ENCODE measurements around the gene TOP2B. TPM values are rescaled to one million over a fixed set of nuclear protein-coding genes. Genes with fewer than 3 reads are reported as not detected.

Gene TOP2B
- total RNA-seq, 1 donor from 2014 or later = 147 TPM

DNA sequence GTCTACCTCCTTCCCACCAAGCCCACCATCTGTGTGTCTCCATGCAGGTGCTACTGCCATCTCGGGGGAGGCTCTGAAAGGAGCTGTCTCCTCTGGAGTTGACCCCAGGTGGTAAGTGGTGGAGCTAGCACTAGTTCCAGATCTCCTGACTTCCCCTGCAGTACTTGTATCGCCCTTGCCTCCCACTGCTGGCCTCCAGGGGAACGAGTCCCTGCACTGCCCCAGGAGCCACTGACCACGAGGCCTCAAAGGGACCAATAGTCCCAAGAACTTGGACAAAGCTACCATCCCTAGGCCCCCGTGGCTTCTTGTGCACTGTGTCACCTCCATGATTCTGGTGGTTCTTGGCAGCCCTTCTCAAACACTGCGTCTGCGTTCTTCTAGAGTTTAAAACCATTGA, 98.9 kb downstream of the TOP2B start:
- Mint-ChIP-seq H3K36me3 (ENCODE audit: low read depth) (no peaks in the 10 kb centered on the region), H3K4me1 (no peaks in the 10 kb centered on the region), H3K27ac (no peak overlapping the region), H3K4me3 (no peak overlapping the region), H3K27me3 (peaks cover 4% of the 10 kb centered on the region), H3K9me3 (no peaks in the 10 kb centered on the region)
- intact Hi-C loops (cut with micrococcal nuclease) = no loop called here
- no peak for DNase-seq

GRCh38 chr3:25564075-25564474, 100.6 kb downstream of the TOP2B start:
- H3K4me3 Mint-ChIP-seq = no peak overlapping the region
- no peaks in the 10 kb centered on the region for H3K4me1 Mint-ChIP-seq
- no peak for DNase-seq
- H3K27me3 Mint-ChIP-seq = peaks cover 4% of the 10 kb centered on the region
- no peak overlapping the region for H3K27ac Mint-ChIP-seq
- no peaks in the 10 kb centered on the region for H3K36me3 Mint-ChIP-seq (ENCODE audit: low read depth)
- no peaks in the 10 kb centered on the region for H3K9me3 Mint-ChIP-seq
- intact Hi-C loops (cut with micrococcal nuclease) = no loop called here

DNA sequence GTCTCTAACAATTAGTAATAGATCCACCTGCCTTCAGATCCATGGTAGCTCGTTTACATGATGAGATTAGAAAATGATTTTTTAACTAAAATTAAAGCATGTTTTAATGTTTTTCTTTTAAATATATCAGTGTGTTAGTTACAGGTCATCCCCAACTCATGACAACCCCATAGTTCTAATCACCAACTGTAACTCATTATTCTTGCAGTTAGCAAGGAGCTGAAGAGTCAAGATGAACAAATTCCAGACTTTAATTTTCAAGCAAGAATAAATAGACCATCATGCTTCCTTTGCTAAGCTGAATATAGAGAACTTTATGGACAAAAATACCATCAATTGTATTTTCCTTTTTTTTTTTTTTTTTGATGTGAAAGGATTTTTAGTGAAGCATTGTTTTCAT, 101.1 kb downstream of the TOP2B start:
- Mint-ChIP-seq H3K27me3 (peaks cover 4% of the 10 kb centered on the region), H3K36me3 (ENCODE audit: low read depth) (no peaks in the 10 kb centered on the region), H3K4me1 (no peaks in the 10 kb centered on the region), H3K27ac (no peak overlapping the region), H3K9me3 (no peaks in the 10 kb centered on the region), H3K4me3 (no peak overlapping the region)
- intact Hi-C loops (cut with micrococcal nuclease) = no loop called here
- no peak for DNase-seq

DNA sequence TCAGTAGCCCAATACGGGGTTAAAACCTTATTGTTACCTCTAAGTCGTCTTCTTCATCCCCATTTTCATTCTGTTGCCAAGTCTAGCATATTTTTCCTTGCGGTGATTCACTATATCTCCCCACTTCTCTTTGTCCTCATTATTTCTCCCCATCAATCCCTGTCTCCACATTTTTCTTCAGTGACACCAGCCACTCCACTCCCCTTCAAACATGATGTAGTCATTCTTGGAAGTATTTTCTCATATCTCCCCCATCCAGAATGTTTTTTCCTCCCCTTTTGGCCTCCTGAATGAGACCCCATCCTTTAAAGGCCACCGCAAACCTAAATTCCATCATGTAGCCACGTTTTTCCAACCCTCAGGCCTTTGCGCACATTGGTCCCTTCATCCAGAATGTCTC, 105.9 kb downstream of the TOP2B start:
- Mint-ChIP-seq H3K27ac (no peak overlapping the region), H3K4me1 (no peaks in the 10 kb centered on the region), H3K9me3 (no peaks in the 10 kb centered on the region), H3K27me3 (peaks cover 4% of the 10 kb centered on the region), H3K4me3 (no peak overlapping the region), H3K36me3 (ENCODE audit: low read depth) (no peaks in the 10 kb centered on the region)
- DNase-seq = no peak
- intact Hi-C loops (cut with micrococcal nuclease) = no loop called here

DNA sequence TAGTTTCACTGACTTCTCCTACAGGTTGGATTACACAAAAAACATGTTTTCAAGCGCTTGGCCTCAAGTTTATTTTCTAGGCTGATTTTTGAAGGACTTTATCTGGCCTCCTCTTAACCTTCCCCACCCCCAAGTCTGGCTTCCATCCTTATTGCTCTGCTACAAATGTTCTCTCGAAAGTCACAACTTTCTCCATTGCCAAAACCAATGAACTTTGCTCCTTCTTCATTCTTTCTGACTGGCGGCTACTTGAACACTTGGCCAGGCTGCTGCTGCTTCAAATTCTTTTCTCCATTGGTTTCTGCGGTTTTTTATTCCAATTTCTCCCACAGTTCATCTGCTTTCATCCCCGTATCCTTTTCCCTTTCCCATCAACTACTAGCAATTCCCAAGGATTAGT, 106.6 kb downstream of the TOP2B start:
- Mint-ChIP-seq H3K27me3 (peaks cover under 1% of the 10 kb centered on the region), H3K4me3 (no peak overlapping the region), H3K9me3 (no peaks in the 10 kb centered on the region), H3K27ac (no peak overlapping the region), H3K4me1 (no peaks in the 10 kb centered on the region), H3K36me3 (ENCODE audit: low read depth) (no peaks in the 10 kb centered on the region)
- intact Hi-C loops (cut with micrococcal nuclease) = no loop called here
- no peak for DNase-seq

DNA sequence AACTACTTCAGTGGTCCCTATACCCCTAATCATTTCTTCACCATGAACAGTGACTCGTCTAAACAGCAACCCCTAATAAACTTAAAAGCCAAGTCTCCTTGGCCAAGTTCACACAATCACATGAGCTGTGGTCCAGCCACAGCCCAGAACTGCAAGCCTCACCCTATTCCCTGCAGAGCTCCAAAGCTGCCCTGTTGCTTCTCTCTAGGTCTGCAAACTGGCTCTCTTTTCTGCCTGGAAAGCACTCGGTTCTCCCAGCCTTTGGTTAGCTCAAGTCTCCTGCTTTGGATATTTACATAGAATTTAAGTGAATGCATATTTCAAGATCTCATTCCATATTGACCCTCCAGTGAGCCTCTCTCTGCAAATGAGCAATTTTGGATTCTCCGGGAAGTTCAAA, 107.0 kb downstream of the TOP2B start:
- H3K27me3 Mint-ChIP-seq = no peaks in the 10 kb centered on the region
- DNase-seq = no peak
- no peaks in the 10 kb centered on the region for H3K4me1 Mint-ChIP-seq
- no peaks in the 10 kb centered on the region for H3K9me3 Mint-ChIP-seq
- no peak overlapping the region for H3K27ac Mint-ChIP-seq
- H3K36me3 Mint-ChIP-seq (ENCODE audit: low read depth) = no peaks in the 10 kb centered on the region
- H3K4me3 Mint-ChIP-seq = no peak overlapping the region
- intact Hi-C loops (cut with micrococcal nuclease) = no loop called here

DNA sequence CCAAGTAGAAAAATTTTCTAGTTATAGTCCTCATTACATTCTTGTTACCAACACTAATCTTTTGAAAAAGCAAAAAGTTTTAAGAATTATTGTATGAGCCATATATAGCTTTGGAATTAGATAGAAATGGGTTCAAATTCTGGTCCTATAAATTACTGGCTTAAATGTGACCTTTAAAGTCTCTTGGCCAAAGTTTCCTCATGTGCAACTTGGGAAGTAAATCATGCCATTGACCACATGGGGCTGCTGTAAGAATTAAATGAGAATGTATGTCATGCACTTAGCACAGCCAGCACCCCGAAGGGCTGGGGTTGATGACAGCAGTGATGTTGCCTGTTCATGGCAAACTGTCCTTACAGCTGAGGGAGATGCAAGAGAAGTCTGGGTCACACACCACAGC, 108.3 kb downstream of the TOP2B start:
- H3K4me1 Mint-ChIP-seq = no peaks in the 10 kb centered on the region
- no peaks in the 10 kb centered on the region for H3K27me3 Mint-ChIP-seq
- H3K27ac Mint-ChIP-seq = no peak overlapping the region
- H3K9me3 Mint-ChIP-seq = no peaks in the 10 kb centered on the region
- H3K4me3 Mint-ChIP-seq = no peak overlapping the region
- intact Hi-C loops (cut with micrococcal nuclease) = no loop called here
- DNase-seq = no peak
- H3K36me3 Mint-ChIP-seq (ENCODE audit: low read depth) = no peaks in the 10 kb centered on the region

DNA sequence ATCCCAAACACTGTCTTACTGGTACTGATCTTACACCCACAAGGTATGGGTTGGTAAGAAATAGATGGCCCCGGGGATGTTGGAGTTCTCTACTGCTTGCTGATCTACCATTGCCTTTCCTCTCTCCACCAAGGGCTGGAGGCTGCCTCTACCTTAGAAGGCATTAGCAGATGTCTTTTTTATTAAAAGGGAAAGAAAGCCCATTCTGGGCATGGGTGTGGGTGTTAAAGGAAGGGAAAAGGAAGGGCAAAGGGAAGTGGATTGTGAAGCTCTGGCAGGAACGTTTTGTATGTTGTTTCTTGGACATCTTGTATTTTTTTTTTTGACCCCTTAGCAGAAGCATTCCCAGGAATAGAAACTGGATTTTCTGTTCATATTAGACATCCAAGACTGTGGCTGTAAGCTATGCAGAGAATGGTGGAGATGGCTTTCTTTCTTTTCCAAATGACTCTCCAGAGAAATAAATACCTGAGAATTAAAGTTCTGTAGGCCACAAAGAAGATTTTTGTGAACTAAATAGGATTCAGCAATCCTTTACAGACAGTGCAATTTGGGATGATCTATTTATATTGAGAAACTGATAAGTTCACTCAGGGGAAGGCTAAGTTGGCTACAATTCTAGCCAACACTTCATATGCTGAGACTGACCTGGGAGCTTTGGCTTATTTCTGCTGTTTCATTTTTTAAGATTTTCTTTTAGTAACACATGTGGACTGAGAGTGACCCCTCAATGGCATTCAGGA, 108.8 kb downstream of the TOP2B start:
- H3K27me3 Mint-ChIP-seq = no peaks in the 10 kb centered on the region
- H3K27ac Mint-ChIP-seq = no peak overlapping the region
- intact Hi-C loops (cut with micrococcal nuclease) = no loop called here
- no peak for DNase-seq
- H3K9me3 Mint-ChIP-seq = no peaks in the 10 kb centered on the region
- H3K4me1 Mint-ChIP-seq = no peaks in the 10 kb centered on the region
- H3K4me3 Mint-ChIP-seq = no peak overlapping the region
- H3K36me3 Mint-ChIP-seq (ENCODE audit: low read depth) = no peaks in the 10 kb centered on the region

DNA sequence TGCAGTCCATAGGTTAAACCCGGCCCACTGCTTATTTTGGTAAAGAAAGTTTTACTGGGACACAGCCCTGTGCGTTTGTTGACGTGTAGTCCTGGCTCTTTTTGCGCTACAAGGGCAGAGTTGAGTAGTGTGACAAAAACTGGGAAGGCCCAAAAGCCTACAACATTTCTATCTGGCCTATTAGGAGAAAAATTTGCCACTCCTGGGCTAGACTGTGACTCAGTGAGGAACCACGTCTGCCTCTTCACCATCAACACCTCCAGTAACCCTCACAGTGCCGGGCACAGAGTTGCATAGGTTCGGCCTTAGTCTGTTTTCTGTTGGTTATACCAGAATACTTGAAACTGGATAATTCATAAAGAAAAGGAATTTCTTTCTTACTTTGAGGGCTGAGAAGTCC, 110.3 kb downstream of the TOP2B start:
- intact Hi-C loops (cut with micrococcal nuclease) = no loop called here
- Mint-ChIP-seq H3K27me3 (no peaks in the 10 kb centered on the region), H3K4me1 (no peaks in the 10 kb centered on the region)

GRCh38 chr3:25552251-25552650, 112.5 kb downstream of the TOP2B start:
- H3K9me3 Mint-ChIP-seq = no peaks in the 10 kb centered on the region
- H3K36me3 Mint-ChIP-seq (ENCODE audit: low read depth) = no peaks in the 10 kb centered on the region
- H3K27ac Mint-ChIP-seq = no peak overlapping the region
- no peak for DNase-seq
- no peak overlapping the region for H3K4me3 Mint-ChIP-seq
- intact Hi-C loops (cut with micrococcal nuclease) = no loop called here
- no peaks in the 10 kb centered on the region for H3K4me1 Mint-ChIP-seq
- peaks cover 2% of the 10 kb centered on the region for H3K27me3 Mint-ChIP-seq

More for the DNA sequence above, 110.3 kb downstream of the TOP2B start:
- Mint-ChIP-seq H3K4me3 (no peak overlapping the region), H3K36me3 (ENCODE audit: low read depth) (no peaks in the 10 kb centered on the region), H3K9me3 (no peaks in the 10 kb centered on the region), H3K27ac (no peak overlapping the region)
- no peak for DNase-seq

- H3K36me3 Mint-ChIP-seq (ENCODE audit: low read depth) = no peaks in the 10 kb centered on the region
These were observed 115.9 kb downstream of the TOP2B start for GRCh38 chr3:25548836-25549235.

DNA sequence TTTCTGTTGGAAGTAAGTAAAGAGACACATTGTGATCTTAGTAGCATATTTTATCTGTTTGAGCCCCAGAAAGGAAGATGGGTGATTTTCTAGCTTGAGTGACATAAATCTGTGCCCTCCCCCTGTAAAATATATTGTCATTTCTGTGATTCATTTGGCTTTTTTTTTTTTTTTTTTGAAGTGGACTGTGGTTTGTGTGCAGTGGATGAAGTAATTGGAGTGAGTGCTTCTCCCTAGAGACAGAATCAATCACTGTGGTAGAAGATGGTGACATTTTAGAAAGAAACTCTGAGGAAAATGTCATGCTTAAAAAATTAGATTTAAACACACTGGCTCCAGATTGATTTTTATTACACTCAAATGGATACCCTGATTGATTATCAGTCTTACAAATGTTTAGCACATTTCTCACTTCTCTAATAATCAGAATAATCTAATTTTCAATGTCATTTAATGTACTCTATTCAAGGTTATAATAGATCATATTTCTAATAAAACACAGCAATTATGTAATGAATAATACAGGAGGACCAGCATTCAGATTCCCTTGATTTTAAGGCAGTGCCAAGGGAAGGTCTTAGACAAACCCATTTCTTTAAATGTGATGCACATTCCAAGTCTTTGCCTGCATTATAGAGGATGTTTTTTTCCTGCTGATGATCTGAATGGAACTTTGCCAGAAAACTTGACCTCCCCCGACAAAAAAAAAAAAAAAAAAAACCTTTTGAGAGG, 116.6 kb downstream of the TOP2B start:
- no peak for DNase-seq
- H3K4me1 Mint-ChIP-seq = no peaks in the 10 kb centered on the region
- no peaks in the 10 kb centered on the region for H3K9me3 Mint-ChIP-seq
- H3K27me3 Mint-ChIP-seq = peaks cover 2% of the 10 kb centered on the region
- H3K27ac Mint-ChIP-seq = no peak overlapping the region
- intact Hi-C loops (cut with micrococcal nuclease) = no loop called here
- H3K36me3 Mint-ChIP-seq (ENCODE audit: low read depth) = no peaks in the 10 kb centered on the region
- H3K4me3 Mint-ChIP-seq = no peak overlapping the region

More at GRCh38 chr3:25548836-25549235, 115.9 kb downstream of the TOP2B start:
- H3K4me1 Mint-ChIP-seq = no peaks in the 10 kb centered on the region
- no peaks in the 10 kb centered on the region for H3K9me3 Mint-ChIP-seq
- intact Hi-C loops (cut with micrococcal nuclease) = no loop called here
- no peak for DNase-seq
- H3K27ac Mint-ChIP-seq = no peak overlapping the region
- peaks cover 2% of the 10 kb centered on the region for H3K27me3 Mint-ChIP-seq
- H3K4me3 Mint-ChIP-seq = no peak overlapping the region

All from activated CD4-positive, alpha-beta T cell treated with anti-CD3 and anti-CD28 coated beads, Interleukin-2, amount 10 ng/mL, durations not matched to agents 24 days and 14 days (primary cell).